ENCODE data around the gene NRAP. TPM values are rescaled to one million over a fixed set of nuclear protein-coding genes. Genes with fewer than 3 reads are reported as not detected.
"Not testable (repeated sequence)": the region's sequence is repeated elsewhere in the genome, so short reads cannot be mapped to it uniquely, and the experiment has no call there.

The NRAP gene
- total and polyA plus RNA-seq, 2 experiments from 2014 or later: not detected

DNA sequence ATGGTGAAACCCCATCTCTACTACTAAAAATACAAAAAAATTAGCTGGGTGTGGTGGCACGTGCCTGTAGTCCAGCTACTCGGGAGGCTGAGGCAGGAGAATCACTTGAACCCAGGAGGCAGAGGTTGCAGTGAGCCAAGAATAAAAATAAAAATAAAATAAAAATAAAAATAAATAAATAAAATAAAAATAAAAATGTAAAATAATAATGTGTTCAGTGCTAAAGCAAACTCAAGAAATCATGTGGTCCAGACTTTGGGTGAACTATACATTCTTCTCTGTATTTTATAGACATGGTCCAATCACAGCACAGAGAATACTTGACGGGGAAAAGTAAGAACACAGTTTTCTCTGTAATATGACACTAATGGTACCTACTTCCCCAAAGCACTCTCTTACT lies 11.4 kb downstream of the NRAP start:
- not testable (repeated sequence) for H3K36me3 Mint-ChIP-seq (ENCODE audit: low read depth); H3K4me1 Mint-ChIP-seq; ATAC-seq; H3K9me3 Mint-ChIP-seq; H3K27ac ChIP-seq (ENCODE audit: low read depth); H3K36me3 ChIP-seq (ENCODE audit: insufficient read depth); DNase-seq (ENCODE audit: low spot score); H3K4me2 ChIP-seq; H3K27me3 ChIP-seq (ENCODE audit: insufficient read depth); H3K4me3 Mint-ChIP-seq; H3K4me1 ChIP-seq (ENCODE audit: insufficient read depth); H3K79me2 ChIP-seq (replicated peaks; ENCODE audit: insufficient read depth); H3K27me3 Mint-ChIP-seq (ENCODE audit: insufficient read depth, low read depth, poor library complexity); H3K27ac Mint-ChIP-seq; H3K4me3 ChIP-seq; H2AFZ ChIP-seq; H4K20me1 ChIP-seq (replicated peaks; ENCODE audit: insufficient read depth); H3F3A ChIP-seq (replicated peaks; ENCODE audit: low read depth)
- peaks cover 16% of the 10 kb centered on the region for H3K9me2 ChIP-seq (ENCODE audit: insufficient read depth)

DNA sequence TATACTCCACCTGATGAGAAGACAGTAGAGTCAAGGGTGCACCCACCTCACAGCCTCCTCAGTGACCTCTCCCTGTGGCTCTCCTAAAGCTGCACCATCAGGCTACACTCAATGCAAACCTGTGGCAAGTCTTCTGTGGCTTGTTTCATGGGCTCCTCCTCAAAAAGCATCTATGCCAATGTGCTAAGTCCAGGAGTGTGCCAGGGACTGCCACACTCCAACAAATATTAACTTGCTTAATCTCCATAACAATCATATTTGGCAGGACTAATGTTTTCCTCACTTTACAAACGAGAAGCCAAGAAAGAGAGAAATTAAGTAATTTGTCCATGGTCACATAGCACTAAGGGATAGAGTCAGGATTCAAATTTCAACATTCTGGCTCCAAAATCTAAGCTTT lies 11.9 kb downstream of the NRAP start:
- ATAC-seq: no peak
- no peaks in the 10 kb centered on the region for H3K4me1 ChIP-seq (ENCODE audit: insufficient read depth)
- Mint-ChIP-seq H3K4me1 (no peaks in the 10 kb centered on the region; the same call in 2 of the 3 replicates), H3K27me3 (ENCODE audit: insufficient read depth, low read depth, poor library complexity) (peaks cover 5% of the 10 kb centered on the region), H3K27ac (no peak overlapping the region), H3K36me3 (ENCODE audit: low read depth) (no peaks in the 10 kb centered on the region), H3K9me3 (no peaks in the 10 kb centered on the region), H3K4me3 (no peak overlapping the region)
- H3K36me3 ChIP-seq (ENCODE audit: insufficient read depth): no peaks in the 10 kb centered on the region
- no peak overlapping the region for H3K4me2 ChIP-seq
- DNase-seq (ENCODE audit: low spot score): no peak
- no peak overlapping the region for H3K4me3 ChIP-seq
- no peak overlapping the region for H2AFZ ChIP-seq
- no peak overlapping the region for H3K27ac ChIP-seq (ENCODE audit: low read depth)
- peaks cover 16% of the 10 kb centered on the region for H3K9me2 ChIP-seq (ENCODE audit: insufficient read depth)
- H3K79me2 ChIP-seq (replicated peaks; ENCODE audit: insufficient read depth): no peaks in the 10 kb centered on the region
- TF ChIP-seq JUNB (IDR thresholded peaks at IDR 0.05; ENCODE audit: unreplicated experiment): no peak
- no peak for TF ChIP-seq STAT1 (IDR thresholded peaks at IDR 0.05; ENCODE audit: unreplicated experiment)
- TF ChIP-seq CREB1 (CRISPR knock-in tag; IDR thresholded peaks at IDR 0.05; ENCODE audit: low read depth): no peak
- TF ChIP-seq ZNF331 (CRISPR knock-in tag; IDR thresholded peaks at IDR 0.05; ENCODE audit: low read depth): no peak
- no peak for TF ChIP-seq EZH2phosphoT487 (IDR thresholded peaks at IDR 0.05; ENCODE audit: unreplicated experiment)
- no peaks in the 10 kb centered on the region for H4K20me1 ChIP-seq (replicated peaks; ENCODE audit: insufficient read depth)
- H3F3A ChIP-seq (replicated peaks; ENCODE audit: low read depth): no peaks in the 10 kb centered on the region
- H3K27me3 ChIP-seq (ENCODE audit: insufficient read depth): no peaks in the 10 kb centered on the region

DNA sequence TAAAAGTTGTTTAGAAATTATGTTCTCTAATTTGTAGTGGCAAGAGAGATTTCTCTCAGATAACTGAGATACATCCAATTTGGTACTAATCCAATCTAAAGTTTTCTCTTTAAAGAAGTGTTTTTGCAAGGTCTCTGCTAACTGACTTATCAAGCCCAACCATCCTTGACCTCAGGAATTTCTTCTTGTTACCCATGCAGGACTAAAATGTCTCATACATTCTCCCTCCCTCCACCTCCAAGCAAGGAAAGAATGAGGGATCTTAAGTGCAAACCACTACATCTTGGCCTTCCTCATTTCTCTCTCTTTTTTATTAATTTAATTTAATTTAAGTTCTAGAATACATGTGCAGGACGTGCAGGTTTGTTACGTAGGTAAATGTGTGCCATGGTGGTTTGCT lies 12.8 kb downstream of the NRAP start:
- Mint-ChIP-seq H3K4me3 (no peak overlapping the region), H3K4me1 (no peaks in the 10 kb centered on the region; the same call in 2 of the 3 replicates), H3K36me3 (ENCODE audit: low read depth) (no peaks in the 10 kb centered on the region), H3K9me3 (no peaks in the 10 kb centered on the region), H3K27me3 (ENCODE audit: insufficient read depth, low read depth, poor library complexity) (peaks cover 4% of the 10 kb centered on the region), H3K27ac (no peak overlapping the region)
- ATAC-seq (no peak), DNase-seq (ENCODE audit: low spot score) (no peak)
- Histone ChIP-seq H3K9me2 (ENCODE audit: insufficient read depth) (peaks cover 16% of the 10 kb centered on the region), H3K4me3 (no peak overlapping the region), H3K79me2 (replicated peaks; ENCODE audit: insufficient read depth) (no peaks in the 10 kb centered on the region), H3K4me2 (no peak overlapping the region), H3K27me3 (ENCODE audit: insufficient read depth) (no peaks in the 10 kb centered on the region), H3K36me3 (ENCODE audit: insufficient read depth) (no peaks in the 10 kb centered on the region), H3K4me1 (ENCODE audit: insufficient read depth) (no peaks in the 10 kb centered on the region), H3K27ac (ENCODE audit: low read depth) (no peak overlapping the region), H3F3A (replicated peaks; ENCODE audit: low read depth) (no peaks in the 10 kb centered on the region), H2AFZ (no peak overlapping the region), H4K20me1 (replicated peaks; ENCODE audit: insufficient read depth) (no peaks in the 10 kb centered on the region)
- TF ChIP-seq ZNF114 (CRISPR knock-in tag; IDR thresholded peaks at IDR 0.05): no peak
- no peak for TF ChIP-seq CREB1 (CRISPR knock-in tag; IDR thresholded peaks at IDR 0.05; ENCODE audit: low read depth)
- no peak for TF ChIP-seq JUNB (IDR thresholded peaks at IDR 0.05; ENCODE audit: unreplicated experiment)
- TF ChIP-seq, protein P1, sequence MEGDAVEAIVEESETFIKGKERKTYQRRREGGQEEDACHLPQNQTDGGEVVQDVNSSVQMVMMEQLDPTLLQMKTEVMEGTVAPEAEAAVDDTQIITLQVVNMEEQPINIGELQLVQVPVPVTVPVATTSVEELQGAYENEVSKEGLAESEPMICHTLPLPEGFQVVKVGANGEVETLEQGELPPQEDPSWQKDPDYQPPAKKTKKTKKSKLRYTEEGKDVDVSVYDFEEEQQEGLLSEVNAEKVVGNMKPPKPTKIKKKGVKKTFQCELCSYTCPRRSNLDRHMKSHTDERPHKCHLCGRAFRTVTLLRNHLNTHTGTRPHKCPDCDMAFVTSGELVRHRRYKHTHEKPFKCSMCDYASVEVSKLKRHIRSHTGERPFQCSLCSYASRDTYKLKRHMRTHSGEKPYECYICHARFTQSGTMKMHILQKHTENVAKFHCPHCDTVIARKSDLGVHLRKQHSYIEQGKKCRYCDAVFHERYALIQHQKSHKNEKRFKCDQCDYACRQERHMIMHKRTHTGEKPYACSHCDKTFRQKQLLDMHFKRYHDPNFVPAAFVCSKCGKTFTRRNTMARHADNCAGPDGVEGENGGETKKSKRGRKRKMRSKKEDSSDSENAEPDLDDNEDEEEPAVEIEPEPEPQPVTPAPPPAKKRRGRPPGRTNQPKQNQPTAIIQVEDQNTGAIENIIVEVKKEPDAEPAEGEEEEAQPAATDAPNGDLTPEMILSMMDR (conservative IDR thresholded peaks at IDR 0.05; ENCODE audit: low read depth in 2 of 2): no peak

Data from GM23338 (cell line).